HG02852 (cell line): Measurements from ENCODE around the gene HIGD1A.

ENCODE experiments used
- ATAC-seq: cut with Tn5 transposase; IDR thresholded peaks from one replicate; pipeline ENCODE4 v1.9.1; 2021; ENCODE audit warnings: mild to moderate bottlenecking, moderate library complexity; ENCODE audit not compliant: unreplicated experiment

The HIGD1A gene

DNA sequence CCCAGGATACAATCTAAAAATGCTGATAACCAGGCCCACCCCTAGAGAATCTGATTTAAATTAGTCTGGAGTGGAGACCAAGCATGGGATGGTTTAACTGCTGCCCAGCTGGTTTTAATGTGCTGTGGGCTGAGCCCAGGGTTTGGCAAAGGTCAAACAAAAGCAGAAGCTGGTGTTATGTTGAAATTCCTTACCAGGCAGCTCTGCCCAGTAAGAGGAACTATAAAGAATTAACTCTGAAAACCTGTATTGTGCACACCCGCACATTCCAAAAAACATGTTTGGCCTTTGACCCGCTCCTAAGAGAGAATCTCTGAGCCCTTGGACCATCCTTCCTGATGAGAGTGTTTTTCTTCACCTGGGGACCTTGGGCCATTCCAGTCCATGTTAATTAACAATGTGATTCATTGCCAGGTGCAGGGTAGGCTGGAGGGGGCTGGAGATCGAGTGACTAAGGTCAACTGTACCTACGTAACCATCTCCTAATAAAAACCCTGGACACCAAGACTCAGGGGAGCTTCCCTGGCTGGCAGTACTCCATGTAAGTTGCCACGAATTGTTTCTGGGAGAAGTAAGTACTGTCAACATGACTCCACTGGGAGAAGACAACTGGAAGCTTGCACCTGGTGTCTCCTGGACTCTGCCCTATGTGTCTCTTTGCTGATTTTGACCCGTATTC is 42.1 kb downstream of the HIGD1A start:
- no peak for ATAC-seq

DNA sequence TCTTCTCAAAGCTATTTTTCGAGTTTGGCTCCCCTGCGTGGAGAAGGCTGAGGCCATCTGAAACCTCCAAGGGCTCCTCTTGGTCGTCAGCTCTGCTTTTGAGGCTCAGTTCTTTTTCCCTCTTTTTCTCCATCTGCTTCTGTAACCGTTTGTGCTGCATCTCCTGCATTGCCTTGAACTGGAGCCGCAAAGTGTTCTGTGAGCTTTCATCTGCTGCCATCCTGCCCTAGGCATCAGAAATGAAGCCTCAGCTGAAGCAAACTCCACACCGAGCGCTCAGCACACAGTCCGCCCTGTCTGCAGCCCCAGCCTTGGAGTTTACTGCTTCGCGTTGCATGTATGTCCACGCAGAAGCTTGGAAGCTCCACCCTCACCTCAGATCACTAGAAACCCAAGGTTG is 46.2 kb downstream of the HIGD1A start:
- no peak for ATAC-seq

DNA sequence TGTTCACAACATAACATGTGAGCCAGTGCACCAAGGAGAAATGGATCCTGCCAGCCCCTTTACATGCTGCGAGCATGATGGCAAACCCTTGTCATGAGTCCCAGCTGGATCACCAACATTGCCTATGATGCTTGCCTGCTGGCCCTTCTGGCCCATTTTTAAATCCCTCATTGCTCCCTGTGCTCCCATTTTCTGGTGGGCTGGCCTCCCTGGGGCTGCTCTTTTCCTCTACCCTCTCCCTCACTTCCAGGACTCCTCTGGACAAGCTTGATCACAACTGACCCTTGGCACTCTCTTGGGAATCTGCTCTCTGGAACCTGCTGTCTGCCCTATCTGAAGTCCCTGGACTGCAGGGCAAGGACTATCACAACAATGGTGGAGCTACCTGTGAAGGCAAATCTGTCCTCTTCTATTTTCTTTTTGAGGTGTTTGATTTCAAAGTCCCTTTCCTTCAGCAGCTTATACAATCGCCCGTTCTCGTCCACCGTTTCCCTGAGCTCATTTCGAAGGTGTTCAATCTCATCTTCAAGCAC is 47.5 kb downstream of the HIGD1A start:
- ATAC-seq, result no peak

DNA sequence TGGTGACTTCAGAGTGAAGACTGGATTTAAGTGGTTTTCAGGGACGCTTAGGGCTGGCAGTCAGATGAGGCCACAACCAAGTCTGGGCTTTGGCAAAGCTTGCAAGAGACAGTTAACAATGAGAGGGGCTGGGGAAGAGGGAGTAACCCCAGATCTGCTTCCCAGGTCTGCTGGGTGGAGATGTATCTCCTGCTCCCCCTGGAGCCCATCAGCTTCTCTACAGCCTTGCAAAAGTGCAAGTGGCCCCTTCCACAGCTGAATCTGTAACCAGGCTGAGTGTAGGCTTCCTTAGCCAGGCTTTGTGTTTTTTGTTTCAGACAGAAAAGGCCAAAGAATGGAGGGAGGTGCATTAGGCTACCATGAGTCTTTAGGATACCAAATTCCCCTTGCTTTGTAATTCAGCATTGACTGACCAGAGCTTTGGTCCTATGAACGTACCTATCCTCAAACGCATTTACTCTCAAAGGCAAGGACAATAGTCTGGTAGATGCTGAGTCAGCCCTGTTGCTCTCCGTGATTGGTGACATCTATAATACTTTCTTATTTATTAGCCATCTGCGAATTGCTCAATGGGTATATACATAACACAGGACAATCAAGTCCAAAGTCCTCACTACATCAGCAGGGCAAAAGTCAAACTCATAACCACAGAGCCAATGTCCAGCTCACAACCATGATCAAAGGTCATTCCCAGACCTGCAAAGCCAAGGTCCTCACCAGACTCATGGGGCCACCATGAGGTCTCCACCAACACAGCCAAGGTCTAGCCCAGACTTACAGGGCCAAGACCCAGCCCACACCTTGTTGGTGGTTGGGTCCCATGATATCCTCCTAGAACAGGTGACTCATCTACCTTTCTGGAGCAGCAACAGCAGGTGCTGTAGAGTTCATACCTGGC is 48.4 kb downstream of the HIGD1A start:
- ATAC-seq, result no peak

DNA sequence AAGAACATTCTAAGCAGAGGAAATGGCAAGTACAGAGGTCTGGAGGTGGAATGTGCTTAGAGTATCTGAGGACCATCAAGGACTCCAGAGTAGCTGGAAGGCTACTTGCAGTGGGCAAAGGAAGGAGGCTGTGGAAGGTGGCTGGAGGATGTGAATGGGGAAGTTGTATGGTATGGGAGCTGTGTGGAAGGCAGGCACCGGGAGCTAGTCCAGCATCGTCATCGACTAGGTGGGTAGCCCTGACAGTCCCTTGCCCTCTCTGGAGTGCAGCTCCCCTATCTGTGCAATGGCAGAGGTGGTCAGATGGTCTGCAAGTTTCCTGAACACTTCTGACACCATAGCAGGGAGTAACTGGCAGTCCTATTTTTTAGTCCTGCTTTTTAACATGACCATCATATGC is 50.5 kb downstream of the HIGD1A start:
- ATAC-seq, result no peak

DNA sequence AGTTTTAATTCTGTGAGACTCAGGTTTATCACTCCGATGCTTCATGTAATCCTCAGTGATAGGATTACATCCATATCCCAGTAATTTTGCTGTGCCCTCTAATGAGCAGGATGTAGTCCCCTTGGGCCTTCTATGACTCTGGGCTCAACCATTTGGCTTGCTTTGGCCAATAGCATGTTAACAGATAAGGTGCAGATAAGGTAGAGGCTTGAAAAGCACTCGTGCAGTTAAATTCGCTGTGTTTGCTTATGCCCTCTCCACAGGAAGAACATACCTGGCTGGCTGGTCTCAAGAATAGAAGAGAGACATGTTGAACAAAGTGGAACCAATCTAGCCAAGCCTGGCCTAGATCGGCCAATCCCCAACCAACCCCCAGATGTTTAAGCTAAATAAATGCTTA is 51.3 kb downstream of the HIGD1A start:
- ATAC-seq, result no peak

DNA sequence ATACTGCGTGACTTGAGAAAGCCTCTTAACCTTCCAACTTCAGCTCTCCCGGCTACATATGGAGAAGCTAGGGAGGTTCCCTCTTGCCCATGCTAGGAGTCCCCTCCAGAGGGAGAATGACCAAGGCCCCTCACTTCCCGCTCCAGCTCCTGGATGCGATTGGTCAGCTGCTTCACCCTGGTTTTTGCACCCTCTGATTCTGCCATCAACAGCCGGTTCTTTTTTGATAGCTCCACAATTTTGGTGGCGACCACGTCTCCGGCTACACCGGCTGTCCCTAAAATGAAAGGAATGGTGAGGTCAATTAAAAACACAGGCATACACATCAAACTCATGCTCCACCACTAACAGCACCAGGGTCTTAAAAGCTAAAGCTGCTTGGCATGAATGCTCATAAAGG is 51.8 kb downstream of the HIGD1A start:
- ATAC-seq, result no peak

DNA sequence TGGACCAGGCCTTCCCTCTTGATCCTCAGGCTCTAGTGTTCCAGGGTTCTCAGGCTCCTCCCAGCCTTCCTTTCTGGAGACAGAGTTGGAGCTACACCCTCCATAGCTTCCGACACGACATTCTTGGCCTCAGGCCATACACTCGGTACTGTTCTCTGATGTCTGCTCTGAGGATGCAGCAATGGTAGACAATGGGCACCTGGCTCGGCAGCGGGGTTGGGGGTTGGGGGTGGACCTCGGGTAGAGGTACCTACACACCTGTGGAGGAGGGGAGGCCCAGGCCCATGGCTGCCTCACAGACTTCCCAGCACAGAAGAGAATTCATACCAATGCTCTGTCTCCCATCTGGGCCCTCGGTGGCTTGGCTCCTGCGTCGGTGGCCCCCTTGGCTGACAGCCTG is 52.7 kb downstream of the HIGD1A start:
- ATAC-seq, result no peak

DNA sequence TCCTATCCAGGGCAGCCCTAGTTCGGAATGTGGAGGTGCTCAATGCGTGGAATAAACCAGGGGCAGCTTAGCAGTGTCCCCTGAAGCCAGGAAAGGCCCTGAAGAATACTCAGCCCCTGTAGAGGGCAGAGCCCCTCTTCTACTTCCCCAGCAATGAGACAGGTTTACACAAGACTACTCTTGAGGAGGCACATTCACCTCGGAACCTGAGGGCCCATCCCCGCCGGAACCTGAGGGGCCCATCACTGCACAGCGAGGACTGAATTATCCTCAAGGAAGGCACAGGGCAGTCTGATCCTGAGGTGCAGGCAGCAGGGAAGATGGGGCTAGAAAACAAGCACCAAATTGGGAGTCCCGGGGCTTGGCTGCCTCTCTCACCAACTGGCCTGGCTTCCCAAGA is 53.5 kb downstream of the HIGD1A start:
- ATAC-seq, result no peak

DNA sequence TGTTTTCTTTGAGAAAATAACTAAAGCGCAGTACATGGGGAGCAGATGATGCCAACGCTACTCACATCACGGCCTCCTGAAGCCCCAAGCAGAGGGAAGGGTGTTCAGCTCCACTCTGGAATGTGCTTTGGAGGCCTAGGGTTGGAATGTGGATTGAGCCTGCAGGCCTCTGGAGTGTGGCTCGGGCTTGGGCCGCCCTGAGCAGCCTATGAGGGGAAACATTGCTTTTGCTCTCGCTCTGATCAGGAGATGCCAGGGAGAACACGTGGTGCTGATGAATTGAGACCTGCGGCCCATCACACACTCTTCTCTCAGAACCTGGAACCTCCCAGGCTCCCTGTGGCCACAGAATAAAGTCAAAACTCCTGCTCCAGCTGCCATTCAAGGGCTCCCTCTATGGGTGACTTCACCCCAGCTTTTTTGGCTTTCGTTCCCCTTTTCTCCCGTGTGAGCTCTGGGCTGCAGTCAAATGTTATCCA is 54.5 kb downstream of the HIGD1A start:
- no peak for ATAC-seq

DNA sequence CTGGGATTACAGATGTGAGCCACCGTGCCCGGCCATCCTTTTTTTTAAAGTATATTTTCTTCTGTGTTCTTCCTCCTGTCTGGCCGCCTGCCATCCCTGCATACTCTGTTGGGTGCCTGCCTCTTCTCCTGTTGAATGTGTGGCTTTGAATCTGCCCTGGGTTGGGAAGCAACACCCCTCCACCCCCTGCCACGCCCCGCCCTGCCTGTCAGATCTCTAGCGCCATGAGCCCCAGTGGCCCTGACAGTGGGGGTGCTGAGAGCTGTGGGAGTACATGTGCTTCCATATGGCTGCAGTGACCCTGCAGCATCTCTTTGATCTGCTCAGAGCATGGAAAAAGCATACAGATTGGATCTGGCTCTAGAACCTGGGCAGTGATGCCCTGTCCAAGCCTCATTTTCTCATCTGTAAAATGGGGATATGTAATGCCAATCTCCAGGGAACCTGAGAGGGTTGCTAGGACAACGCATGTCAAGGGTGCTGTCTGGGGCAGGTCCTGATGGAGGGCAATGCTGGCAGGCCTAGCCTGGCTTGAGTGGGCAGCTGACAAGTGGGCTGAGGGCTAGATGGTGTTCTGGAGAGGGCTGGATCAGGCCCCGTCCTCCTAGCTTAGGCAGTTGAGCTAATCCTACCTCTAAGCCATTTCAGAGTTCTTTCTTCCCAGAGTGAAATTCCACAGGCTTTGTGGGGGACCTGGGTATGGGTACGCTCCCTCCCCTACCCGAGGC is 55.1 kb downstream of the HIGD1A start:
- ATAC-seq, result no peak

DNA sequence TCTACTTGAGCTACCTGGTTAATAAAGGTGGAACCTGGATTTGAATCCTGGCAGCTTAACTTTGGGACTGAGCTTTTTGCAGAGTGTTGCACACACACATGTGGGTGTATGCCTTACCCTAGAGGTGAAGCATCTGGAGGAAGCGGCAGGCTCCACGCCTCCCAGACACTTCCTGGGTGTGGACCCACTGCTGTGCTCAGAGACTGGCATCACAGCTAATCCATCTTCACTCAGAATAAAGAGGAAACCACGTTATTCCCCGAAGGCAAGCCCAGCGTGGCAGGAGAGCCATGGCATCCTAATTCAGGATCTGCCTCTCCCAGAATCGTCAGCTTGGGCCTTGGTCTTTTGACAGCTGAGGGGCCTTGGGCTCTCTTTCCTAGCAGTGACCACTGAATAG is 56.7 kb downstream of the HIGD1A start:
- no peak for ATAC-seq

DNA sequence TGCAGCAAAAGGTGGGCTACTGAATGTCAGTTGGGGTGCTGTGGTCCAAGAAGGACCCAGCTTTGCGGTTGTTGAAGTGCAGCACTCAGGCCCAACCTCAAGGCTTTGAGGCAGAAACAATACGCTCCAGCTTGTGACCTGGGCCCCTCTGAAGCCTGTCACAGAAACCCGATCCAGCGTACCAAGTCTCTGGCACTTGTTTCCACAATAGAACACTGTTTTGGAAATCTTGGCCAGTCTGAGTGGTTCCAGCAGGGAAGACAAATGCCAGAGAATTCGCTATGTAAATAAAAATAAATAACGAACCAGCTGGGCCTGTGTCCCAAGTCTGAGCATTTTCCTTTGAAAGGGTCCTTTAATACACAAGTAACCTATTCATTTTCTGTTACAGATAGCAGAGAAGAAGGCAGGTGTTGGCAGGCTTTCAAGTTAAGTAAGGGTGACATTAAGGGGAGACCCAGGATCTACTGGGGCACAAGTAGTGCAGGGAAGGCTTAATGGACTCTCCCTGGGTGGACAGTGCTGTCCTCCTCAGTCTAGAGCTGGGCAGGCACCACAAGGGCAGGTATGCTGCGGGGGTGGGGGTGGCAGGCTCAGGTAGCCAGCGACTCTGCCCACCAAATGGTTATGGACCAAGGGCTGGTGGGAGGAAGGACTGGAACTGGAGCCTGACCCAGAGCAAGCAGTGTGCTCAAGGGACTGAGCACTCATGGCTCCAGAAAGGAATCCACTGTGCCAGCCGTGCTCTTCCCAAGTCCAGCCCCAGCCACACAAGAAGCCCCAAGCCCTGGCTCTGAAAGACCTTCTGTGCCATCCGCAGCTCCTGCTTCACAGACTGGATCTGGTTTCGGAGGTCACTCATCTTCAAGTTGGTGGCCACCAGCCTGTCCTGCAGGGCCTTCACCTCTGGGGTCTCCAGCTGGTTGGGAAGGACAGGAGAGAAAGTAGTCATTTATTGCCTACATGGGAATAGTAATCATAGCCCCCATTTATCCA is 57.5 kb downstream of the HIGD1A start:
- ATAC-seq, result no peak

DNA sequence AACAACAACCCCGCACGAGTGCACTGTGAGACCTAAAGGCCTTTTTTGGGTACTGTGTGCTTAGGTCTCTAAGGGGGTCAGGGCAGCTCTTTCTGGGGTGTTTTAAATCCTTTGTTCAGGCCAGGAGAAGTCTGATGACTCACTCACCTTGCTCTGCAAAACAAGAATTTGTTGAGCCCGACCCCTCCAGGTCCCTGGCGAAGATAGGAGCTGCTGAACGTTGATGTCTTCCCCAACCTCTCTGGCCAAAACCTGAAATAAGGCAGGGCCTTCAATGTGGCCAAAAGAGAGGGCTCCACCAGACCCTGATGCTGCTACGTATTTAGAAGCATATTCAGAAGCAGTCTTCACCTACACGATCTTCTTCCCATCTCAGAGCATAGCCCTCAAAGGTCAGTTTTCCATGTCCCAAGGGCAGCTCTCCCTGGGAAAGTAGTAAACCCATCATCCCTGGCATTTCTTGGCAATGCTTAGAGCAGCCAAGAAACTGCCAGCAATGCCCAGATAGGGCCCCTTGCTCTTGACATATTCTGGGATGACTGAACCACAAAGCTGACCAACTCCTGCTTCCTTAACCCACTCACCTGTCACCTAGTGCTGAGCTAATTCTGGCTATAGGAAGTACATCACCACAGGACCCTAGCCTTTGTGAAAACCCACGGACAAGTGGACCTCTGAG is 58.4 kb downstream of the HIGD1A start:
- ATAC-seq, result no peak

DNA sequence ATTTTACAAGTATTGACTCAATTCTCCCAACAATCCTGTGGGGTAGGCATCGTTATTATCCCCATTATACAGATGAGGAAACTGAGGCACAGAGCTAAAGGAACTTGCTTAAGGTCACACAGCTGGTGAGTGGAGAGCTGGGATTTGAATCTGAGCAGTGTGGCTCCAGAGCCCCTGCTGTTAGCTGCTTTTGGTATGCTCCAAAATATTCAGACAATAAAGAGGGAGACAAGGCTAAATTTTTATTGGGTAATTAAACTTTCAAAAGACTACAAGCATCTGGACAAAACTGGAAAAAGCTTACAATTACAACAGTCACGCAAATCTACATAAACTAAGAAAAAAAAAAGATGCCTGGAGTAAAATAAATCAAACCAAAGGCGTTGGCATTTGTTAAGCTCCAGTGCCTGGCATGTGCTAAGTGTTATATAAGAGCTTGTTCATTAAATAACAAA is 59.0 kb downstream of the HIGD1A start:
- no peak for ATAC-seq

DNA sequence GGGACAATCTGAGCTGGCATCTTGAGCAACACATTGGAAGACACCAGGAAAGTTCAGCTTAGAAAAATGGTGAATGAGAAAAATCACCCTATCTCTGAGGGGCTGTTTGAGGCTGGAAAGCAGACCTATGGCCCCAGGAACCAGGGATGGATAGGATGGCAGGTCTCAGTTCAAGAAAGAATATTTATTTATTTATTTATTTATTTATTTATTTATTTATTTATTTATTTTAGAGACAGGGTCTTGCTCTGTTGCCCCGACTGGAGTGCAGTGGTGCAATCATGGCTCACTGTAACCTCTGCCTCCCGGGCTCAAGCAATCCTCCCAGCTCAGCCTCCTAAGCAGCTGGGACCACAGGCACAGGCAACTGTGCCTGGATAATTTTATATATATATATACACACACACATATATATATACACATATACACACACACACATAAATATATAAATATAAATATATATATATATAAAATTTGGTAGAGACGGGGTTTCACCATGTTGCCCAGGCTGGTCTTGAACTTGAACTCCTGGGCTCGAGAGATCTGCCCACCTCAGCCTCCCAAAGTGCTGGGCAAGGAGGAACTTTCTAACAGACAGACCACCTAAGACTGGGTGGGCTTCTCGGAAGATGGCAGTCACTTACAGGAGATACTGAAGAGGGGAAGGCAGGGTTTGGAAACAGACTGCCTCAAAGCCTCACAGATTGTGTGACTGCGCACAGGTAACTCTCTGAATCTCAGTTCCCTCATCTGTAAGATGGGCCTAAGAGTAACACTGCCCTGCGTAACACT is 60.9 kb downstream of the HIGD1A start:
- ATAC-seq, result no peak

DNA sequence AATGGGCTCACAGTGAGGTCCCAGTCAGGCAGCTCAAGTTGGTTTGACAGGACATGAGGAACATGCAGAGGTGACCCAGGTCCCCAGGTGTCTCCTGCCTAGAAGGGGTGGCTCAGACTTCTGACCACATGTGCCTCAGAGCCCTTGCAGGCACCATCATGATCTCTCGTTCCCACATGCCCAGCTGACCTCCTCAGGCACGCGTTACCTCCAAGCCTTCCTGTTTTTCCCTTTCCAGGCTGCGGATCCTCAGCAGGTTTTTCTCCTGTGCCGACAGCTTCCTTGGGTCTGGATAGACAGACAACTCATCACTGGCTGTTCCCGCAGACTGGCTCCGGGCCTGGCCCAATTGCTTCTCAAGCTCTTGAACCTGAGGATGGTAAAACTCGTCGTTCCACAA is 61.6 kb downstream of the HIGD1A start:
- ATAC-seq, result no peak

DNA sequence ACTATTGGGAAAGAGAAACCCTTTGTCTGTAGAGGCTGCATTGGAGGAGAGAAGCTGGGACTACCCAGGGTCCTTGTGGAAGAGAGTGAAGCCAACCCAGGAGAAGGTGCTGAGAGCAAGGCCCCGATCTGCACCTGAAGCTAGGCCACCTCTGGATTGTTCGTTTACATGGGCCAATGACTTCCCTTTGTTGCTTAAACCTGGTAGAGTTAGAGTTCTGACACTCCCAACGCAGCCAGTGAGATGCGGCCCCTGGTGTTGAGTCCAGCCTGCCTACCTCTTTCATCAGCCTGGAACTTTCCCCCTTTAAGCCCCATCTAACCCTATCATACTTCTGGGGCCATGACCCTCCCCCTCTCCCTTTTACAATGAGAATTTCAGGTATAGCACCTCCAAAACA is 62.0 kb downstream of the HIGD1A start:
- no peak for ATAC-seq

DNA sequence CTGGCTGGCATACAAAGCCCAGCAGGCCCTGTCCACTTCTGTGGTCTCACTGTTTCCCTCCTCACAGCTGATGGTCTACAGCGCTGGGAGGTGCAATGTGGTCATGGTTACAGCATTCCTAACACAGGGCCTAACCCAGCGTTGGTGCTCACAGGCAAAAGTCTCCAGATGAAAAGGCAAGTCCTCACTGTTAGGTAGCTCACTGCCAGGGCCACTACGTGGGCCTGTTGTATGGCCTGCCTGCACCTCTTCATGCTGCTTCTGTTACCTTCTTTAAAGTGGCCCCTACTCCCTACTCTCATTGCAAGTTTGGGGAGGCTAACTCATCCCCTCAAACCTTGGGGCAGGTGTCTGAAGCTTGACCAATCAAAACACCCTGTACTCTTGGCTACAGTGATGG is 62.5 kb downstream of the HIGD1A start:
- no peak for ATAC-seq
